Putamen (tissue), 1 donor: ENCODE data around the gene FRMD5.

Experiments
- DNase-seq: peaks from one replicate; pipeline ENCODE4 v3.0.0-alpha.2; 2016; ENCODE audit warnings: low spot score

Gene FRMD5

GRCh38 chr15:44160796-44161195 lies 34.3 kb downstream of the FRMD5 start:
- DNase-seq = no peak

- no peak for DNase-seq
These were observed 35.6 kb downstream of the FRMD5 start for GRCh38 chr15:44159492-44159891.

GRCh38 chr15:44158111-44158510 lies 37.0 kb downstream of the FRMD5 start:
- DNase-seq = no peak

DNA sequence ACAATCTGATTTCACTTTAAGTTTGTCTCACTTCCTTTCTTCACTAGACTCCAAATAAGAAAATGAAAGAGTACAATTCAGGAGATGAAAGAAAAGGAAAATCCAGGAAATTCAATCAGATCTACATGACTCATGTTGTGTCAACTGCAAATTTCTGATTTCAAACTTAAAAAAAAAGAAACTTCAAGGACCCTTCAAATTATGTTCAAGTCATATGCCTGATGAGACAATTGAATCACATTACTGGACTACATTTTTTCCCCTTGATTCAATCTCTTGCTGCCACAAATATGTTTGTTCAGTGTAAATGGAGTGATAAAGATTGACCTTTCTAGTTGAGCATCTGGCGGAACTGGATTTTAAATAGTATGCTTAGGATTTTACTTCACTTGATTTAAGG lies 37.4 kb downstream of the FRMD5 start:
- DNase-seq = no peak

DNA sequence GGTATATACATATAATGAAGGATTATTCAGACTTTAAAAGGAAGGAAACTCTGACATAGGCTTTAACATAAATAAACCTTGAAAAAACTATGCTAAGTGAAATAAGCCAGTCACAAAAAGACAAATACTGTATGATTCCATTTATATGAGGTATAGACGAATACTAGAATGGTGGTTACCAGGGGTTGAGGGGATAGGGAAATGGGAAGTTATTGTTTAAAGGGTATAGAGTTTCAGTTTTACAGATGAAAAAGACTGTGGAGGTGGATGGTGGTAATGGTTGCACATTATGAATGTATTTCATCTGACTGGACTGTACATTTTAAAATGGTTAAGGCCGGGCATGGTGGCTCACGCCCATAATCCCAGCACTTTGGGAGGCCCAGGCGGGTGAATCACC lies 41.7 kb downstream of the FRMD5 start:
- no peak for DNase-seq

DNA sequence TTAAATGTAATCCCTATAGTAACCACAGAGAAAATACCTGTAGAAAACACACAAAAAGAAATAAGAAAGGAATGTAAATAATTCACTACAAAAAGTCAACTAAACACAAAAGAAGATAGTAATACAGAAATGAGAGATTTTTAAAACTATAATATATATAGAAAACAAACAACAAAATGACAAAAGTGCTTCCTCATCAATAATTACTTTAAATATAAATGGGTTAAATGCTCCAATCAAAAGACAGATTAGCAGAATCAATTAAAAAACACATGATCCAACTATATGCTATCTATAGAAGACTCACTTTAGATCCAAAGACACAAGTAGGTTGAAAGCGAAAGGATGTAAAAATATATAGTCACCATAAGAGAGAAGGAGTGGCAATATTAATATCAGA lies 45.8 kb downstream of the FRMD5 start:
- DNase-seq = no peak

DNA sequence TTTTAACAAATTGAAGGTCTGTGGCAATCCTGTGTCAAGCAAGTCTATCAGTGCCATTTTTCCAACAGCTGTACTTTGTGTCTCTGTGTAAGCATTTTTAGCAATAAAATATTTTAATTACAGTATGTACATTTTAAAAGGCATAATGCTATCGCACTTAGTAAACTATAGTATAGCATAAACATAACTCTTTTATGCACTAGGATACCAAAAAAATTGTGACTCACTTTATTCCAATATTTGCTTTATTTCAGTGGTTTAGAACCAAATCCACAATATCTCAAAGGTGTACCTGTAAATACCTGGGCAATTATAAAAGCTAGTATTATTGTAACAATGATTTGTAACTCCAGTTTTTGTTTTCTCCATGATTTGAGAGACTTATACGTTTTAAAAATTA lies 46.5 kb downstream of the FRMD5 start:
- DNase-seq = no peak

- no peak for DNase-seq
These were observed 47.4 kb downstream of the FRMD5 start for GRCh38 chr15:44147636-44148035.

DNA sequence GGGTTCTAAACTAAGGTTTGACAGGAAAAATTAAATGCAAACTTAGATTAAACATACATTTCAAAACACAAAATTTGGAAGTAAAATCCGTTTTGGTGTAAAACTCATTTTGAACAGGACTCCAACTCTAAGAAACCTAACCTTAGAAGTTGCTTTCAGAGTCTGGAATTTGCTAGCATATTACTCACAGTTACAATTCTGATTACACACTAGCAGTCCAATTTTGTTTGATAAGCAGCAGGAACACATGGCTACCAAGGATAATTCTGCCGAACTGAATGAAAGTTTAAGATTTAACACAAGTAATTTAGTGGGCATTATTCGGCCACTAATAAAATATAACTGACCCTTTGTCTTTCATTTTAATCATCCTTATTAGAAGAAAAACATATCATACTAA lies 49.6 kb downstream of the FRMD5 start:
- no peak for DNase-seq

DNA sequence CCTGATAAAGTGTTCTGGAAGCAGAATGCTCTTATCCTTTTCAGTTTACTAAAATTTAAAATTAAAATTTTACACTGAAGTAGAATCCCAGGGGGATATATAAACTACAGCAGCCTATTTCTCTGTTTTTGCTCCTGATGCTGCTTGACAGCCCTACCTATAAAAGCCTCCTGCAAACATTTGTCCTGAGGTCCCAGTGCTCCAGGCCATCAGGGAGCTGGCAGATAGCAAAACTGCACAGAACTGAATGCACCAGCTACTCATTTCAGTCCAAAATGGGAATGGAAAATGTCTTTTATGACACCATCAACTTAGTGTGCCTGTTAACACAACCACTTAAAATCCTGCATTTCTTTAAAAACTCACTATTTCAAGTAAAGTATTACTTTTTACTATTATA lies 50.1 kb downstream of the FRMD5 start:
- no peak for DNase-seq

DNA sequence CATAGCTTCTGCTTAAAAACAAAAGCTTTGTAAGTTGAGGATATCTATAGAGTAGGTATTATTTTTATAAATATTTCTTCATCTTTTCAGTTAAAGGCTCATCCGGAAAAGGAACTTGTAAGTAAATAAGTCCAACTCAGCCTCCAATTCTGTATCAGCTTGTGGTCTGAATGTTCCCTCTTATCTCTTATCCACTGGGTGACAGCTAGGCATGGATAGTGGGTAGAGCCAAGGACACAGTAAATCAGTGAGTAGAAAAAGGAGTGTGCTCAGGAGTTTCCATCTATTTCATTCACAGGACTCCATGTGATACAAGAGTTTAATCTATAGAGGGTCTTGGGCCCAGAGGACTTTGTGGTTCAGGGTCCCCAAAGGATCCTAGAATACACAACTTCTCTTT lies 50.9 kb downstream of the FRMD5 start:
- no peak for DNase-seq

- no peak for DNase-seq
These were observed 57.3 kb downstream of the FRMD5 start for GRCh38 chr15:44137750-44138149.

- DNase-seq = no peak
These were observed 58.0 kb downstream of the FRMD5 start for GRCh38 chr15:44136991-44137477.

- DNase-seq = no peak
These were observed 63.0 kb downstream of the FRMD5 start for GRCh38 chr15:44132057-44132456.

GRCh38 chr15:44130778-44131177 lies 64.3 kb downstream of the FRMD5 start:
- no peak for DNase-seq

DNA sequence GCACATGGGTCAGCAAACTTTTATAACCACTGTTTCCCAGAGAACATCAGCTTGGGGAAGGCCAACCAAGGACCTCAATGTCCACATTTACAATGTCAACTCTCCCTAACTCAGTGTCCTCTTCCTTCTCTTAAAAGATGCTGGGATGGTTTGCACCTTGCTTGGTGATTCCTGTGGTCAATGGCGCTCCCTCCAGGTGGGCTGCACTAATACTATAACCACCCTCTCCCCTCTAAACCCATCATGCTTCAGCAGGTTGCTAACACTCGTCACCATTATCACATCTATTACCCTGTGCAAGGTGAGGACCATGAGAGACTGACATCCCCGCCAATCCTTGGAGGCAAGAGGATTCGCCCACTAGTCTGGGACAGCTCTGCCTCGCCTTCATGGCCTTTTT lies 65.2 kb downstream of the FRMD5 start:
- no peak for DNase-seq

GRCh38 chr15:44128443-44128842 lies 66.6 kb downstream of the FRMD5 start:
- DNase-seq = no peak

DNA sequence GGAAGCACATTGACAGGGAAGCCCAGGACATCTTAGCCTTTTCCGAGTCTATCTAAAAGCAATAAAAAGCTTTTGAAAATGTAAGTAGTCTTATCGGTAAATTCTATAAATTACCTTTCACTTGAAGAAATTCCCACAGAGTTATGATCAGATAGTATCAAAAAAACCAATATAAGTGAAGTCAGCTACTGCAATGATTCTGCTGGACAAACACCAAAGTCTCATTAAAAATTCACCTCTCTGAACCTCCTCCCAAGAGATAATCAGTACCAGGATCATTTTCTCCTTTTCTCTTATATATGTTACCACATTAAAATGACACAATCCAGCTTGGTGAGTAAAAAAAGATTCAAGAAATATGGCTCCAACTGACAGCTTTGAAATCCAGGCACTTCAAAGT lies 69.2 kb downstream of the FRMD5 start:
- DNase-seq = no peak

- peak; percentile 92 for DNase-seq
These were observed 92.3 kb downstream of the FRMD5 start for GRCh38 chr15:44102675-44103254.

DNA sequence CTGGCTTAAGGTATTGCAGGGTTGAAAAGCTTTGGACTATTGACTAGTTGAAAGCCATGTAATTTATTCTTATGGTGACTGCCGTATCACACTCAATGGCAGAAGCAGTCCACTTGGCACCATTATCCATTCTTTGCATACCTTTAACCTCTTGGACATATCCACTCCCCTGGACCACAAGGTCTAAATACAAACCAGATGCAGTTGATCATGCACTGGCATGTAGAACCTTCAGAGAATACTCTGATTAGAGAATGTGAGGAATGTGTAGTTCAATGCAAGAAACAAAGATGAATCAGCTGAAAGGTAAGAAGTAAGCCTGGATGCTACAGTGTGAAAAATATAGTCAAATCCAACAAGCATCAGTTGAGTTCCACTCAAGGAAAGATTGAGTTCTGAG lies 93.1 kb downstream of the FRMD5 start:
- no peak for DNase-seq

- no peak for DNase-seq
These were observed 93.8 kb downstream of the FRMD5 start for GRCh38 chr15:44101286-44101685.

GRCh38 chr15:44099671-44100070 lies 95.4 kb downstream of the FRMD5 start:
- no peak for DNase-seq

GRCh38 chr15:44097552-44097951 lies 97.5 kb downstream of the FRMD5 start:
- no peak for DNase-seq

DNA sequence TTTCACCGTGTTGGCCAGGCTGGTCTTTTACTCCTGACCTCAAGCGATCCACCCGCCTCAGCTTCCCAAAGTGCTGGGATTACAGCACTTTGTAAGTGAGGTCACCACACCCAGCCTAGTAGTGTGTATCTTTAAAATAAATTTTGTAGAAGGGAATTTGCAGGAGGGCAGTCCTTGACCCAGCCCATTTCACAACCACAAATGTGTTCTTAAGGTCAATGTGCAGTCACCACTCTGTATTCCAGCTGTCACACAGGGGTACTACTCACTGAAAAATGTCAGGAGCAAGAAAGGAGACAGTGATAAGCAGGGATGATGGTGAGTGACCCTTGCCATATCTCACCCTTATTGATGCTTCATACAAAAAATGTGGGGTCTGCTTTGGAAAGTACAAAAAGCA lies 98.5 kb downstream of the FRMD5 start:
- DNase-seq = no peak

DNA sequence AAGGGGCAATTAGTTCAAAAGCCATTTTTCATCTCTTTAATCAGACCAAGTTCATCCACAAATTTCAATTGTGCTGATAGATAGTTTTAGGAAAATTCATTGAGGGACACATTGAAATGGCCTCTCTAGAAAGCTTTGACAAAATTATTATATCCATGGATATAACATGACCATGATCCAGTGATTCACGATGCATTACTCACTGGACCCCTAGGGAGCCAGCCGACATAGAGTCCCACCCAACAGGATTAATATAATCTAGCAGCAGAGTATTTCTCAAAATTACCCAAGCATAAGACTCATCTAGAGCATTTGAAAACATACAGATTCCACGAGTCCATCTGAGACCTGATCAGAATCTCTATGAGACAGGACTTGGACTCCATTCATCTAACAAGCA lies 100.3 kb downstream of the FRMD5 start:
- DNase-seq = no peak
